Measurements from ENCODE around the gene EWSR1.

Gene EWSR1

DNA sequence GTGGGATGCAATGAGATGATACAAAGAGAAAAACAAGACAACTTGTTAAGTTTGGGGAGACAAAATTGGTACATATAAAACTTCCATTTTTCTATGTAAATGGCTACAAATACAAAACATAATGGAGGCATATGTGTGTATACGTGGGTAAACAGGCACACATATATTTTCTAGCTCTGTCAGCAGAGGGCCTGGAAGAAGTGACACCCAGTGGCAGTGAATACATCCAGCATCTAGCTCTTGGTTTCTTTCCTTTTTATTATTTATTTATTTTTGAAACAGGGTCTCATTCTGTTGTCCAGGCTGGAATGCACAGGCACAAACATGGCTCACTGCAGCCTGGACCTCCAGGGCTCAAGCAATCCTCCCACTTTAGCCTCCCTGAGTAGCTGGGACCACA lies 52.5 kb downstream of the EWSR1 start:
- no peak for DNase-seq (ENCODE audit: low spot score)

DNA sequence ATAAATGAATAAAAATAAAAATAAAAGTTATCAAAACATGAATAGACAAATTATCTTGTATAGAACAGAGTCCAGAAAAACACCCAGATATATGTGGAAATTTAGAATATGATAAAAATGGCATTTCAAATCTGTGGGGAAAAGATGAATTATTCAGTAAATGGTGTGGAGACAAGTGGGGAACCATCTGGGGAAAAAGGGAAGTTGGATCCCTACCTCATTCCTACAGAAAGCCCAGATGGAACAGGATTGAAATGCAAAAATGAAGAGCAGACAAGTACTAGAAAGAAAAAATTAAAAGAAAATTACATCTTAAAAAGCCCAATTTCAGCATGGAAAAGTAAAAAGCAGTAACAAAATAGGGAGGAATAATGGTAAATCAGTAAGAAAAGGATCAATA lies 55.6 kb downstream of the EWSR1 start:
- no peak for DNase-seq (ENCODE audit: low spot score)

DNA sequence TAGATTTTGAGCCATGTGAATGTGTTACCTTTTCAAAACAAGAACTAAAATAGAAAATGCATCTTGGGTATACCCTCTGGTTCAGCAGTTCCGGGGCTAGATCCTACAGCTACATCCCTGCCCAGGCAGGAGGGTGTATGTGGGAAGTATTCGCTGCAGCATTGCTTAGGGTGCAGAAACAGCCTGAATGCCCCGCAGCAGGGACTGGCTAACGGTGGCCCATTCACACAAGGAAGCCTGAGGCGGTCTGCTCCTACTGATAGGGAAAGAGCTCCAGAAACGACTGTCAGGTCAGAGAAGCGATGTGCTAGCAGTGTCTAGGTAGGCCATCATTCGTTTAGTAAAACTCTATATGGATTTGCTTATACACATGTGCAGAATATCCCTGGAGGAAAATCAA lies 57.3 kb downstream of the EWSR1 start:
- DNase-seq (ENCODE audit: low spot score): no peak

DNA sequence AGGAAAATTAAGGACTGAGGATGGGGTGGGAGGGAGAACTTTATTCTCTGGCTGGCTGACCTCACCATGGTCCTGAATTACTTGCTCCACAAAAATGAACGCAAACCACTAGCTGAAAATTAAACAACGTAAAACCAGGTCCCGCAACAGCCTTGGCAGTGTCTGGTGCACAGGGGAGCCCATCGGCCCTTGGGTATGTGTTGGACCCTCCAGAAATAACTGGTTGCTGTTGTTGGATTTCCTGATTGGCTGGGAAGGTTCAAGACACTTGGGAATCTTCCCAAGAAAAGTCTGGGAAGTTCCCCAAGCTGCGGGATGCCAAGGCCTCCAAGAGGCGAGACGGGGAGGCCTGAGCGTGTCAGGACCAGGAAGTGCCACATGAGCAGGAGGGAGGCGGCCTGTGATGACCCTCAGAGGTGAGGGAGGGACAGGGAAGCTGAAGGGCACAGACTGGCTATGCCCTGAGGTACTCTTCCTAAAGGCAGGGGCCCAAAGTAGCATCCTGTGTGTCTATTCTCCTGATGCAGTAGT lies 57.8 kb downstream of the EWSR1 start:
- no peak for DNase-seq (ENCODE audit: low spot score)

DNA sequence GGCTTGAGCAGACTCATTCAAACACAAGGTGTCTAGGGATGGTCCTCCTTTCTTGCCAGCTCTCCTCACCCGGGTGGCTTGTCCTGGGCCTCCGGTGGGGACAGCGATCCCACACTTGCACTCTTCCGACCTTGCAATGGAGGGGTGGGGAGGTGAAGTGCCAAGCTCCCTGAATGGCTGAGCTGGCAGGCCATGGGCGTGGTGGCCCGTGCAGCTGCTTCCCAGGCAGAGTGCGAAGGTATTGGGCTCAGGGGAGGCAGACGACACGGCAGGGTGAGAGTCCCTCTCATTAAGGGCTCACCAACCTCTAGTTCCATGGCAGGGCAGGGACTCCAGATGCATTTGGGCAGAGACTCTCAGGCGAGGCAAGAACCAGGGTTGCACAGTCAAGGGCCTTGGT lies 58.4 kb downstream of the EWSR1 start:
- DNase-seq (ENCODE audit: low spot score): no peak

DNA sequence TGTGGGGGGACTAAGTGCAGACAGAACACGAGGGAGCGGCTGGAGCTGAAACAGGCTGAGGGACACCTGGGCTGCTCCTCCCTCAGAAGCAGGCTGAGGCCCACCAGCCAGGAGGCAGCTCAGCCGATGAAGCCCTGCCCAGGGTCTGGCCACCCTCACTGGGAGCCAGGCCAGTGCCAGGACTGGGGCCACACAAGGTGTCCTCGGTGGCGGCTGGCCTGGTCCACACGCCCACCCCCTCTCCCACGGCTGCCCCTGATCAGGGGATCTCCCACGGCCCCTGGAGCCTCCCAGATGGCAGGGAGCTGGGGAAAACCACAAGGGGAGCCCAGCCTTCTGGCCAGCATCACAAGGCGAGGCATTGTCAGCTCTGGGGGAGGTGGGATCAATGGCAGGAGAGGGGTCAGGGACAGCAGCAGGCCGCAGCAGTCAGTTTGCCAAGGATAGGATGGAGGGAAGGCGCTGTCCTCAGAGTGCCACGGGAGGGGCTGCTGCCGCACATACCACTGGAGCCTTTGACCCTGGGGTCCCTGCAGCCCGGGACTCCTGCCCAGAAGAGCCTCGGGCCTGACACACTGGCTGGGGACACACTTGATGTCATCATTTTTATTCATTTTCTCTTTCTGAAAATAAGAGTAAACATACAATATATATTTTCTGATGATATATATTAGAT lies 59.2 kb downstream of the EWSR1 start:
- DNase-seq (ENCODE audit: low spot score): no peak

DNA sequence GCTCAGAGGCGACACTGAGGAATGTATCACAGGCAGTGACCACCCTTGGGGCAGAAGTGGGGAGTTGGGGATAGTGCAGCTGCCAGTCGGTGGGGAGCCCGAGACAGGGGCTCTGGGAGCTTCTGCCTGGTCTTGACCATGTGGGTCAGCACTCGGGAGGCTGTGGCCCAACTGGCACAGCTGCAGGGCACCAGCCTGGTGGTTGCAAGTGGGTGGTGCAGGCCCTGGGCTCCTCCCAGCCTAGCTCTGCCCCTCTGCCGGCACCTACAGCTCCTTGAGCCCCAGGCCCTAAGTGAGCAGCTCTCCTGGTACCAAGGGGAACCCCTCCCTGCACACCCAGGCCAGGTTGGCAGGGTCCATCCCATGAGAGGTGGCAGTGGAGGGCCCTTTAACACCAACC lies 60.0 kb downstream of the EWSR1 start:
- DNase-seq (ENCODE audit: low spot score): no peak

DNA sequence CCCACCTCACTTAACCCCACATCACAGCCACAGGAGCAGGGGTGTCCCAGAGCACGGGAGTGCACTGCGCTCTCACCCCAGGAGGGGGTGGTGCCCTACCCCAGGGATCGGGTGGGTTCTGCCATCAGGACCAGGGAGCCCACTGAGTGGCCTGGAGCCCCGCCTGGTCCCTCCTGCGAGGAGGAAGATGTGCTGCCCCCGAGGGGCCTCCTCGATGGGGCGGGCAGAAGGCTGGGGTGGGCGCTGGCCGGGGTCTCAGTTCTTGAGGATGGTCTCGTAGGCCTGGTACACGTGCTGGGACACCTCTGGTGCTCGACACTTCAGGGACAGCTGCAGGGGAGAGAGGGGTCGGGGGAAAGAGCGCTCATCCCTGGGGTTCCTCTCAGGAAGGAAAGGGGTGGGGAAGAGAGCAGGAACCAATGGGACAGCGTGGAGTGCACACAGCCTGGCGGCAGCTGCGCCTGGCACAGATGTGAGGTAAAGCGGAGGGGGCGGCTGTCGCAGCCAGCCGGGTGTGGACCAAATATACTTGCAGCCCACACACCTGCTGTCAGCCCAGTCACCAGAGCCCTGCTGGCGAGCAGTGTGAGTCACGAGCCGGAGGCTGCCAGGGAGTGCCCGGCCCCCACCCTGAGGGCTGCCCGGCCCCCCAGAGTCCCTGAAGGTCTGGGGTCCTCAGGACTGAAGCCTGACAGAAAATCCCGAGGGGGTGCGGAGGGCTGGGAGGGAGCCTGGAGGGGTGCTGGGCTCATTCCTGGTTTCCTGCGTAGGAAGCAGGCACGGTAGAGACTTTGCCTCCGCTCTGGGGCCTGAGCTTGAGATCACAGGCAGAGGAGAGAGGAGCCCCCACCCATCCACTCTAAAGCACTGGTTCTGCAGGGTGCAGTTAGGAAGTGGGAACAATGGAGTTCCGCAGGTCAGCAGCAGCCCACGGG lies 60.8 kb downstream of the EWSR1 start:
- no peak for DNase-seq (ENCODE audit: low spot score)

DNA sequence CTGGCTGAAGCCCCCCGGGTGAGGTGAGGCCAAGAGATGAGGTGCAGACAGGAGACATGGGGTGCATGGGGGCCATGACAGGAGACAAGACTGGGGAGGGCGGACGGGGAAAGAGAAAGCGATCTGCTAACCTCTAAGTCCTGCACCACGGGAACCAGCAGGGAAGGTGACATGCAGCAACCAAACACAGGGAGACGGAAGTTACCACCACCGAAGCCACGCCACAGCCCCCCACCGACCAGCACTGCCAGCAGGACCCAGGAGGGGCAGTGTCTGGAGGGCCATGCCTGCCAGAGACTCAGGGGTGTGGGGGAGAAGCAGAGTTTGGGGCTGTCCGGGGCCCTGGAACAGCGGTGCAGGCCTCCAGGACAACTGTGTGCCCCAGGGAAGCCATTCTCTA lies 61.5 kb downstream of the EWSR1 start:
- DNase-seq (ENCODE audit: low spot score): no peak

DNA sequence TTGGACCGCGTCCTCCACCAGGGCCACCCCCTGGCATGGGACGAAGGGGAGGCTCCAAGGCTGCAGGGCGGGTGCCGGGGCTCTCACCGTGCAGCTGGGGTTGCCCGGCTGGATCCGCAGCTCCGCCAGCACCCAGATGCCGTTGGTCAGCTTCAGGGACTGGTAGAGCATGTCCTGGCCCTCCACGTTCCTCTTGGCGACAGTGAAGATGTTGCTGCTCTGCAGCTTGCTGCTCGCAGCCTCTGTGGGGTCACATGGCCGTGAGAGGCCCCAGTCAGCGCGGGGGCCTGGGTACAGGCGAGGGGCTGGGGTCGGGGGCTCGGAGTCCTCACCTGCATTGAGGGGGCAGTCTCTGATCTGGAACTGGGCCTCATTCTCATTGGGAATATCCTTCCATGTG lies 62.2 kb downstream of the EWSR1 start:
- no peak for DNase-seq (ENCODE audit: low spot score)

DNA sequence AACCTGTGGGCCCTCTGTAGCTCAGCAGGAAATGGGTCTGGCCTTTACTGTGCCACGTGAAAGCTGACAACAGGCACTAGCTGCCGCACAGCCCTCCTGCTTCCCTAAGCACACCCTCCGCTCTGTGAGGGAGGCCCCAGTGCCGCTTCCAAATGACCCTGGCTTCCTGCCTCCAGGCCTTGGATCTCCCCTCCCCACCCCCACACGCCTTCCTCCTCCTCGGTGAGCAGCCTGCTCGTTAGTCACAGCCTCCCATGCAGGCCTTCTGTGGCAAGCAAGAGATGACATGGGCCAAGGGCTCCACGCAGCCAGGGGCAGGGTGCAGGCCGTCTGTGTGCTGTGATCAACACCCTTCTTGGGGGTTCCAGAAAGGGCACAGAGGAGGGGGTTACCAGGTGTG lies 62.7 kb downstream of the EWSR1 start:
- no peak for DNase-seq (ENCODE audit: low spot score)

DNA sequence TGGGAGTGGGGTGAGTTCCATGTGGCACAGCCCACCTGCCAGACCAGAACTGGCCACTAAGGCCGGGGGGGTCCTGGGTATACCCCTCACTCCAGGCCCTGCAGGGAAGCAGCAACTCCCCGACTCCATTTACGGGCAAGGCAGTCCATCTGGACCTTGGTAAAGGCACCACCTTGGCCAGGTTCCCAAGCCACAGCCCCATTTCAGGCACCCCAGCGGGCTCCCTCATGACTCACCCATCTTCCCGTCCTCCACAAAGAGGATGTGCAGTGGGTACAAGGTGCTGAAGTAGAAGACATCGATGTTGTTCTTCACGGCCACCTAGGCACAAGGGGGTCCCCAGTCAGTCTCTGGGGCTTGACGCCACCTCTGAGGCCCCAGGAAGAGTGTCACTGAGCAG lies 63.1 kb downstream of the EWSR1 start:
- DNase-seq (ENCODE audit: low spot score): no peak

DNA sequence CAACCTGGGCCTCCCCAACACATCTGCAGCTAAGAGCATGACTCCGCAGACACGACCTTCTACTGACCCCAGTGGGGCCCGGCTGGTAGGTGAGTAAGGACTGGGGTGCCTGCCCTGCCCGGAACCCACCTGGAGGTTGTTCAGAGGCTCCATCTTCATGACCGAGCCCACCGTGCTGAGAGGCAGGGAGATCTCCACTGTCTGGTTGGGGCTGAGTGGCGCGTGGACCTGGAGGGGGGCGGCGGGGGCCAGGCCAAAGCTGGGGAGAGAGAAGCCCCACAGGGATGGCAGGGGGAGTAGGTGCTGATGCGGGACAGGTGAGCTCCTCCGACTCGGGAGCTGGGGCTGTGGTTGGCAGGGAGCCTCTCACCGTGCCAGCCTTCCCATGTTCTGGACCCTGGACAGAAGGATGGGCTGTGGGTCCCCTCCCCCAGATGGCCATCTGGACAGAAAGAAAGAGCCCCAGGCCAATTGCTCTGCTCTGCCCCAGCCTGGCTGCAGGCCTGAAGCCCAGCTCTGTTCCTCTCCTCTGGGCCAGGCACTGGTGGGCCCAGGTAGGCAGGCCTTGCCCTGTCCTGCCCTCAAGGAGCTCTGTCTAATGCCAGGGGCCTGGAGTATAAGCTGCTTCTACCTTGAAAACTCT lies 63.7 kb downstream of the EWSR1 start:
- no peak for DNase-seq (ENCODE audit: low spot score)

DNA sequence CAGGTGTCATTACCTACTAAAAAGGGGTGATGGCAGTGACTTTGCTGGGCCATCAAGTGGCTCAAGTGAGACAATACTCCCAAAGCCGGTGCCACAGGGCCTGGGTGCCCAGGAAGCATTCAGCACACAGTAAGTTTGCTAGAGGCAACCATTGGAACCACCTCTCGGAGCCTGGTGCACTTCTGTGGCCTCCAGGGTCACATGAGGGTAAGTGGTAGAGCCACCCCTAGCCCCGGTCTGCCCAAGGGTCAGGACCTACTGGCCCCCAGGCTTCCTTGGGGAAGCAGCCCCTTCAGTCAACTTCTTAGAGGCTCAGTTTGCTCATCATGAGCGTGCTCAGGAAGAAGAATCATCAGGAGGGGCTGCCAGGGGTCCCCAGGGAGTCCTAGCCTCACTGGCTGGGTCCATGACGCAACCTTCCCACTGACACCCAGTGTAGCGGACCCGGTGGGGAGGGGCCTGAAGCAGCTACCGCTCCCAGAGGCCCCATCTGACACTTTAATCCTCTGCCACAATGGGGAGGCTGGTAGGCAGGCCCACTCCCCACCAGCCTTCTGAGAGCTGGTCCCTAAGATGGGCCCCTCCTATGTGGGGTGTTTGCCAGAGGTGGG lies 64.9 kb downstream of the EWSR1 start:
- no peak for DNase-seq (ENCODE audit: low spot score)

DNA sequence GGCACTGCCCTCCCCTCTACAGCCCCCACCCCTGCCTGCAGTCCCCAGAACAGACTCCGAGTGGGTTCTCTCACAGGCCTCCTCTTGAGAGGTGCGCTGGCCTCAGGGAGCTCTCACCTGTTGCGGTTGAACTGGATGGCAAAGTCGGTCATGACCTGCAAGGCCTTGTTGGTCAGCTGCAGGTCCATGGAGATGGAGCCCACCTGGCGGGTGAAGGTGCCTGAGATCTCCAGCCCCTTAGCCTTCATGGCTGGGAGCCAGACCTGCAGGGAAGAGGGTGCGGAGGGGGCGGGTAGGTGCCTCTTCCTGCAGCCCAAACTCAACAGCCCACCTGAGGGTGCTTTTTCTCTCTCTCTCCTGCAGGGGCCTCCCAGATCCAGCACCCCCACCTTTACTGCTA lies 66.1 kb downstream of the EWSR1 start:
- DNase-seq (ENCODE audit: low spot score): no peak

DNA sequence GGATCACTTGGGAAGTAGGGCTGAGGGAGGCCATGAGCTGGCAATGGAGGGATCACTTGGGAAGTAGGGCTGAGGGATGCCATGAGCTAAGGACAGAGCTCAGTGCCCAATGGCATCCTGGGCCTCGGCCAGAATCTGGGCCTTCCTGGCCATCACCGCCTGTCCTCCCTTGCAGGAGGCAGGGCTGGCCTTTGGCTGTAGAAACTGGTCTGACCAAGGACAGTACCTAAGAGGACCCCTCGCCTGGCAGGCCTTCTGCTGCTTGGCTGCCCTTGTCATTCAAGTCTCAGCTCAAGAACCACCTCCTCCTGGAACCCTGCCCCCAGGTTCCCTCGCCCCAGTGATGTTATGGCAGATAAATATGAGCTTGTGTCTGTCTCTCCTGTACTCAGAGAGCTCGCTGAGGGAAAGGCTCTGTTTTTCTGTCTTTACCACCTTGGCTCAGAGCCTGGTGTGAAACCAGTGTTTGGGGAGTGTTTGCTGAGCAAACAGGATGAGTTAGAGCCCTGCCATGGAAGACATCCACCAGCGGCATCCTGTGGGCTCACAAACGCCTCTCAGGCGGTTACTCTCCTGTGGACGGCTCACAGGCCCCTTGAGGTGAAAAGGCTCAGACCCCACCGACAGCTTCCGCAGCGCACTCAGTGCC lies 66.8 kb downstream of the EWSR1 start:
- no peak for DNase-seq (ENCODE audit: low spot score)

DNA sequence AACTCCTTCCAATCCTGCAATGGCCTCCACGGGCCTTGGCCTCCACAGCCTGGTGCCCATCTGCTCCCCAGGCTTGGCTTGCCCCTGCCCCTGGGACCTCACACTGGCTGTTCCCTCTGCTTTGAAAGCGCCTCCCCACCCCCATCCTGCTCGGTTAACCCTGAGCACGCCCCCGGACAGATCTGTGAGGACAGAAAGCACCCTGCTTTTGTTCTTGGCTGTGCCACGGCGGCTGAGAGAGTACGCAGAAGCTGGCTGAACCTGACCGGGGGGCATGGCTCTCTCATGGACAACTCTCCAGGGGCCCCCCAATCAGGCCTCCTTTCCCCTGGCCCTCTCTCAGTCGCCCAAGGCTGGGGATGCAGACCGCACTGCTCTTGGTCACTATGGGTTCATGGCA lies 67.6 kb downstream of the EWSR1 start:
- DNase-seq (ENCODE audit: low spot score): no peak

DNA sequence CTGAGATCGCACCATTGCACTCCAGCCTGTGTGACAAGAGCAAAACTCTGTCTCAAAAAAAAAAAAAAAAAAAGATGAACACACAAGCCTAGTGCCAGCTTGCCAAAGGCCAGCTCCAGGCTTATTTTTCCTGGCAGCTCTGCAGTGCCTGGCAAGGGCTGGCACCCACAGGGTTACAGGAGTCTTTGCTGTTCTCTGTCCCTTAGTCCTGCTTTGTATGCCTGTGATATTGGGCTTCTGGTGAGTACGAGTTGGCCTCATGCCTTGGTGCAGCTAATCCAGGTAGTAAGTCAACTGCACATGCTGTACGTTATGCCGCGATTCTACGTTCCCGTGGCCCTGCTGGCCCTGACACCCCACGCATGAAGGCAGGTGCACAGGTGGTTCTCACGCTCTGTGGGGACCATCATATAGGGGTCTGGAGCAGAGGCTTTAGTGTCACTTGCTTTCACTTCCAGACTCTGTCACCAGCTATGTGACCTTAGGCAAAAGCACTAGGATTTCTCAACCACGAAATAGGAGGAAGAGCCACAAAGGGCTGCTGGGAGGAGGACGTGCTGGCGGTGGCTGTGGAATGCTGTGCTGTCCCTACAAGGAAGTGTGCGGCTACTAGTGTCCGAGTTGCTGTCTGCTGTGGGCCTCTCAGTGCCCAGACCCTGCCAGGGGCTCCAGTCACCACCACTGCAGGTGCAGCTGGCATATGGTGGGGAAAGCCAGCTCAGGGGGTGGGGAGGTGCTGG lies 68.9 kb downstream of the EWSR1 start:
- no peak for DNase-seq (ENCODE audit: low spot score)

DNA sequence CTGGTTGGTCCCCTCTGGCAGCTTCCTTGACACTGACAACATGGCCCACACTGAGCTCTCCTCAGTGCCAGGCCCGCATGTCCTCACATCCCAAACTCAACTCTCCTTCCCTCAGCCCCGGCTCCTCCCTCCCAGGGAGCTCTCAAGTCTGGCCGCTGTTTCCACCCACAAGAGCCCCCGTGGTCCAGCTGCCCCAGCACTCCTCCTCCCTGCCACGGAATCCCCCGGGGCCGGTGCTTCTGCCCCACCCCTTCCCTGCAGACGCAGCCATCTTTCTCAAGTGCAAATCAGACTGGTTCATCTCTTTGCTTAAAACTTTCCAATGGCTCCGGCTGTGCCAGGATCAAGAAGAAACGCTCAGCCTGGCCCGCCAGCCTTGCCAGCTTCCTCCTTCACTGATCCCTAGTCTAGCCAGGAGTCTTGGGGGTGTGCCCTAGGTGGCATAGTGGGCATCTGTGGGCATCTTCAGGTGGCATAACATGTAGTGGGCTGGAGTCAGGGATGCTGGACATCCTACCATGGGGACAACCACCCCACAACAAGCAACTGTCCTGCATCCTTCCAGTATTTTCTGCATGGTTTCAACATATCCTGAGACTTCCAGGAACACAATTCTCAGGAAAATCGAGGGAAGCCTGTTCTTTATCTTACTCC lies 69.7 kb downstream of the EWSR1 start:
- no peak for DNase-seq (ENCODE audit: low spot score)

DNA sequence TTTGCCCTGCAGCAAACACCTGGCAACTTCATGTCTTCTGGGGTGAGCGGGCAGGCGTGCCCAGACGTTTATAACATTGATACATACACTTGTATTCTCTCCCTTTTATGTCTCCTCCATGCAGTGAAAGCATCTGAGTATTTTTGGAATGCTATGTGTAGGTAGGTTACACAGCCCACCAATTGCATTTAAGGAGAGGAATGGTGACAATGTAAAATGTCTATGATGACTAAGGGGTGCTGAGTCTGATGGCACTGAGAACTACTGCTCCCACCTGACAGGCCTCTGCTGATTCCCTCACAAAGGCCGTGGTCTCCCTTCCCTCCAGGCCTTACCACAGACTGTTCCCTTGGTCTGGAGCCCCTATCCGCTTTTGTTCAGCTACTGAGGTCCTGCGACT lies 70.3 kb downstream of the EWSR1 start:
- no peak for DNase-seq (ENCODE audit: low spot score)

Data from CD4-positive, alpha-beta T cell treated with Interleukin-15 for 4 hours (primary cell).